Measurements from ENCODE around the gene BLCAP. TPM values are rescaled to one million over a fixed set of nuclear protein-coding genes. Genes with fewer than 3 reads are reported as not detected.

Gene BLCAP
- total RNA-seq, 4 donors from 2014 or later: 66.4 to 104 (median 78.1) TPM

GRCh38 chr20:37518606-37519507, 8.8 kb downstream of the BLCAP start:
- peak overlapping the region in 1 of 4 donors; percentile 41 for H3K4me3 ChIP-seq
- peaks cover 22 to 87% (median 49%) of the 10 kb centered on the region in 3 donors for H3K4me1 ChIP-seq
- no peaks in the 10 kb centered on the region for H3K9me3 ChIP-seq
- no peaks in the 10 kb centered on the region for H3K27me3 ChIP-seq
- peak overlapping the region in 3 of 4 donors; percentile 55 to 79 (median 57) for H3K27ac ChIP-seq
- DNase-seq: no peak
- WGBS, 2 donors: 56 to 74% methylated on average over 15 to 20 of the region's 30 CpGs
- H3K36me3 ChIP-seq: peaks cover 0 to 74% (median 19%) of the 10 kb centered on the region in 3 donors
- TF ChIP-seq, protein P1, sequence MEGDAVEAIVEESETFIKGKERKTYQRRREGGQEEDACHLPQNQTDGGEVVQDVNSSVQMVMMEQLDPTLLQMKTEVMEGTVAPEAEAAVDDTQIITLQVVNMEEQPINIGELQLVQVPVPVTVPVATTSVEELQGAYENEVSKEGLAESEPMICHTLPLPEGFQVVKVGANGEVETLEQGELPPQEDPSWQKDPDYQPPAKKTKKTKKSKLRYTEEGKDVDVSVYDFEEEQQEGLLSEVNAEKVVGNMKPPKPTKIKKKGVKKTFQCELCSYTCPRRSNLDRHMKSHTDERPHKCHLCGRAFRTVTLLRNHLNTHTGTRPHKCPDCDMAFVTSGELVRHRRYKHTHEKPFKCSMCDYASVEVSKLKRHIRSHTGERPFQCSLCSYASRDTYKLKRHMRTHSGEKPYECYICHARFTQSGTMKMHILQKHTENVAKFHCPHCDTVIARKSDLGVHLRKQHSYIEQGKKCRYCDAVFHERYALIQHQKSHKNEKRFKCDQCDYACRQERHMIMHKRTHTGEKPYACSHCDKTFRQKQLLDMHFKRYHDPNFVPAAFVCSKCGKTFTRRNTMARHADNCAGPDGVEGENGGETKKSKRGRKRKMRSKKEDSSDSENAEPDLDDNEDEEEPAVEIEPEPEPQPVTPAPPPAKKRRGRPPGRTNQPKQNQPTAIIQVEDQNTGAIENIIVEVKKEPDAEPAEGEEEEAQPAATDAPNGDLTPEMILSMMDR (IDR thresholded peaks at IDR 0.05): no peak
- TF ChIP-seq POLR2A (IDR thresholded peaks at IDR 0.05): no peak
- intact Hi-C loops (cut with DNase I): no loop called here

DNA sequence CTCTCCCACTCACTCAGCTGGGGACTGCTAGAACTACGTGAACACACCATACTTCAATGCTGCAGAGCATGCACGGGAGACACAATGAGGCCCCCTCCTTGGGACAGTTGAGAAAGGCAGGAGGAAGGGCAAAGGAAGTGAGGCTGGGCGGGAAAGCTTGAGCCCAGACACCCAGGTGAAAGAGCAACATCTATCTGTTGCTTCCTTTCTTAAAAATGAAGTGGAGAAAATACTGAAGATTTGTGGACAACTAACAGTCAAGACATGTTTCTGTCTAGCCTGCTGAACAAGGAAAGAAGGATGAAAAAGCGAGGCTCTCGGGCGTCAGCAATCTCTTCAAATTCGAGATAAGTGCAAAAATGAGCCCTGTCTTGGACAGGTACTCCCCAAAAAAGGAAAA, 9.6 kb downstream of the BLCAP start:
- WGBS, 2 donors: 75 to 77% methylated on average over 7 of the region's 7 CpGs
- H3K9me3 ChIP-seq: no peaks in the 10 kb centered on the region
- no peak for DNase-seq
- H3K4me3 ChIP-seq: no peak overlapping the region
- peaks cover 0 to 78% (median 19%) of the 10 kb centered on the region in 3 donors for H3K36me3 ChIP-seq
- H3K27me3 ChIP-seq: no peaks in the 10 kb centered on the region
- intact Hi-C loops (cut with DNase I): no loop called here
- H3K27ac ChIP-seq: peak overlapping the region in 2 of 4 donors; percentile 57 to 79
- peaks cover 21 to 79% (median 44%) of the 10 kb centered on the region in 3 donors for H3K4me1 ChIP-seq
- TF ChIP-seq, protein P1 (IDR thresholded peaks at IDR 0.05): no peak
- TF ChIP-seq POLR2A (IDR thresholded peaks at IDR 0.05): no peak

DNA sequence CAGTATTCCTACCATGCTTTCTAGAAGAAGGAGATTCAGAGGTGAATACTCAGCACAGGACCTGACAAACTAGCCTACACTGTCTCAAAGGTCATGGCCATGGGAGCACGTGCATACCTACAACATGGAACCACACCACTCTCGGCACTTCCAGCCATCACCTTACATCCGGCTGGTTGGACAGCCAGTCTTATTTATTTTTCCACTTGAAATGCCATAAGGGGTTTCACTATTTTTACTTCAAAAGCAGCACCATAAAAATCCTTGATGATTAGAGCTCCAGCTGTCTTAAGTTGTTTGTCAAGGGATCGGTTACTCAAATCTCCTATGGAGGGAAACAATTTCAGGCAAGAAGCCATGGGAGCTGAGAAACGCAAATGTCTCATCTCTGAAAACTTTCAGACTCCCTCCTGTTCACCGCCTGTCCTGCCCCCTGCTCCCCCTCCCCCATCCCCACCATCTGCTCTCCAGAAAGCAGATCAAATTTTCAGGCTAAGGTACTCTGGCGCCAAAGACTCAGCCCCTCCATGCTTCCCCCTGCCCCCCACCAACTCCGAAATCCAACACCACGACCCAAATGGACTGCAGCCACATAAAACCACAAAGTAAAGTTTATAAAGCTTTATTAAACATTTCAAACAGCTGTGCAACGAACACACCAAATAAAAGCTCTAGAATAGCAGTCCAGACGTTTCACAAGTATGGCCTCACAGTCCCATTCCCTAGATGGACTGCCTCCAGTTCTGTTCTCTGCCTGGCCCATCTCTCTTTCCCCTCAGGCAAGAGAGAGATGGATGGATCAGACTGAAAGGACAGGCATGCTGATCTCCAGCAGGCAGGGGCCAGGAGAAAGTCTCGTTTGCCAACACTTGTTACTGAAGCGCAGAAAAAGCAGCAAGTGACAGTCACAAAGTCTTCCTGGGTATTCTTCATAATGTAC, 10.6 kb downstream of the BLCAP start:
- no peak for DNase-seq
- intact Hi-C loops (cut with DNase I): no loop called here
- Histone ChIP-seq H3K27ac (peak overlapping the region in 1 of 4 donors; percentile 79), H3K9me3 (no peaks in the 10 kb centered on the region), H3K36me3 (peaks cover 0 to 88% (median 19%) of the 10 kb centered on the region in 3 donors), H3K4me3 (no peak overlapping the region), H3K4me1 (peaks cover 14 to 69% (median 35%) of the 10 kb centered on the region in 3 donors), H3K27me3 (no peaks in the 10 kb centered on the region)
- TF ChIP-seq POLR2A (IDR thresholded peaks at IDR 0.05): no peak
- TF ChIP-seq, protein P1 (IDR thresholded peaks at IDR 0.05): no peak
- WGBS, 2 donors: 46 to 63% methylated on average over 11 to 13 of the region's 13 CpGs

- no peak for DNase-seq
- intact Hi-C loops (cut with DNase I): no loop called here
- no peak for TF ChIP-seq POLR2A (IDR thresholded peaks at IDR 0.05)
- TF ChIP-seq, protein P1 (IDR thresholded peaks at IDR 0.05): no peak
- WGBS, 2 donors: 62 to 76% methylated on average over 4 of the region's 4 CpGs
- H3K27me3 ChIP-seq: no peaks in the 10 kb centered on the region
- peaks cover 9 to 57% (median 24%) of the 10 kb centered on the region in 3 donors for H3K4me1 ChIP-seq
- no peak overlapping the region for H3K27ac ChIP-seq
- H3K9me3 ChIP-seq: no peaks in the 10 kb centered on the region
- peaks cover 0 to 92% (median 19%) of the 10 kb centered on the region in 3 donors for H3K36me3 ChIP-seq
- no peak overlapping the region for H3K4me3 ChIP-seq
Measured at GRCh38 chr20:37515876-37516275, 11.8 kb downstream of the BLCAP start.
